ENCODE results near the gene OTULIN.

Gene OTULIN

GRCh38 chr5:14664270-14665100 lies at the start of gene OTULIN:
TSS of gene OTULIN (plus strand) at chr5:14664718. CDS start at chr5:14664826, 108 bp downstream.
- peak within 1 kb of the TSS; percentile 97 for H3K27ac ChIP-seq
- peak; percentile 48 for DNase-seq (ENCODE audit: low read depth, low spot score)

GRCh38 chr5:14615365-14615764 lies 49.2 kb upstream of the OTULIN start:
- no peak for DNase-seq (ENCODE audit: low read depth, low spot score)
- no peak overlapping the region for H3K27ac ChIP-seq

DNA sequence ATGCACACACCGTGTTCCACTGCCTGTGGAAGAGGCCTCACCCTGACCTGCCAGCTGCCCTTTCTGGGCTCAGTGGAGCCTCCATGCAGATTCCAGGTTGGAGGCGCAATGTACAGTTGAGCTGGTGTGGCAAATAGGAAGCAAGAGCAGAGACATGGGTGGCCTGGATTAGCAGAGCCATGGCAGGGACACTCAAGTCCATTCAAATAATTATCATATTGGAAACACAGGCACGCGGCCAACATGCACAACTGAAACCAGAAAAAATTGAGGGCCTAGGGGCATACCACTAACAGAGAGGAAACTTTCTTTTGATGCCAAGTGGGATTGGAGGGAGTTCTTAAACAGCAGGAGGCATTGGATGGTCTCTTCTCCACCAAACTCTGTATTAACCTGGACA lies 47.1 kb upstream of the OTULIN start:
- no peak overlapping the region for H3K27ac ChIP-seq
- no peak for DNase-seq (ENCODE audit: low read depth, low spot score)

DNA sequence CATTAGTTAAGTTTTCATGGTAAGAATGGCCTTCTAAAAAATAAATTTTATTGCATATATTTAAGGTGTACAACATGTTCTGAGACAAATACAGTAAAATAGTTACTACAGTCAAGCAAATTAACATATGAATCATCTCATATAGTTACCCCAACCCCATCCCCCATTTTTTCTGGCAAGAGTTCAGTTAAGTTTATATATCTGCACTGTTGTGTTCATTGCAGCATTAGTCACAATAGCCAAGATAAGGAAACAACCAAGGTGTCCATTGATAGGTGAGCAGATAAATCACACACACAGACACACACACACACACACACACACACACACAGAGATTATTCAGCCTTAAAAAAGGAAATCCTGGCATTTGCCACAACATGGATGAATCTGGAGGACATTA lies 37.2 kb upstream of the OTULIN start:
- DNase-seq (ENCODE audit: low read depth, low spot score) = no peak
- no peak overlapping the region for H3K27ac ChIP-seq

GRCh38 chr5:14628346-14628745 lies 36.2 kb upstream of the OTULIN start:
- no peak overlapping the region for H3K27ac ChIP-seq
- no peak for DNase-seq (ENCODE audit: low read depth, low spot score)

DNA sequence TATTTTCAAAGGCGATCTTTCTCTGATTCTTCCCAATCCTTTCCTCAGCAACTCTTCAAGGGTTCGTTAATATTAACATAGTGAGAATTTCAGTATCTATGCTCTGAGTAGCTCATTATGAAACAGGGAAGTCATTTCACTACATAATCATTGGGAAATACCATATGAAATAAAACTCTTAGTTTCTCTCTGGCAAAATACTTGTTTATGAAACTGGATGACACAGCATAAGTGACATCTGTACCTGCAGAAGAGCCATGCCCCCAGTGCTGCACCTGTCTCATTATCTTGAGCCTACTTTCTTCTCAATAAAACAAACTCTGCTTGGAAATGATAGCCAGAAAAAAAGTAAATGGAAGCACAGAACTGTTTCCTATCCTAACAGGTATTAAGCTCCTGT lies 33.8 kb upstream of the OTULIN start:
- no peak for DNase-seq (ENCODE audit: low read depth, low spot score)
- no peak overlapping the region for H3K27ac ChIP-seq

DNA sequence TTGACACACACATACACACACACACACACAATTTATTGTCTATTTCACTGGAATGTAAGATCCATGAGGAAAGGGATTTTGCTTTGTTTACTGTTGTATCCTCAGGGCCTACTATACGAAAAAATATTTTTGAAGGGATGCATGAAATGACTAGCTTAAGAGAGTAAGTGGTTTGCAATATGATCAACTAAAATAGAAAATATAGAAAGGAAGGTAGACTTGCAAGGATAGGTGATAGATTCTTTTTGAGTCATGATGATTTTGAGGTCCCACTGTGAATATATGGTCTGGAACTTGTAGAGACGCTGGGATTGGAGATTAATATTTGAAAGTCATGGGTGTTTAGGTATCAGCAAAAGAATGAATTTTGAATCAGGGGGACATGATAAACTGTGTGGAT lies 28.9 kb upstream of the OTULIN start:
- DNase-seq (ENCODE audit: low read depth, low spot score) = no peak
- H3K27ac ChIP-seq = no peak overlapping the region

DNA sequence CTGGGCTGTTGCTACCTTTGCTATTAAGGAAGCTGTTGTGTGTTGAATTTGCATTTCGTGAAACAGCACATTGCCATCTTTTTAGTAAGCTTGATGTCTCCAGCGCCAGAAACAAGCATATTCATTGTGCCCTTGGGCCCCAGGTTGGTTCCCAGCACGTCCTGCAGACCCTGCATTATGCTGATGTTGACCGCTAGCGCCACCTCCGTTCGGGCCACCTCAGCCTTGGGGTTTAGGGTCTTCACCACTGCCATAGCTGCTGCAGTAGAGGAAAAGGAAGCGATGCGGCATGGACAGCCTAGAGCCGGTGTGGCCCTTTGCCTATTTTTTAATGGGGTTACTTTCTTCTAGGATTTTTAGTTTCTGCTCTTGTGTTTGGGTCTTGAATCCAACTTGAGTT lies 23.8 kb upstream of the OTULIN start:
- H3K27ac ChIP-seq = no peak overlapping the region
- DNase-seq (ENCODE audit: low read depth, low spot score) = no peak

- DNase-seq (ENCODE audit: low read depth, low spot score) = no peak
- H3K27ac ChIP-seq = no peak overlapping the region
Measured at GRCh38 chr5:14644623-14645237, 19.8 kb upstream of the OTULIN start.

- no peak for DNase-seq (ENCODE audit: low read depth, low spot score)
- no peak overlapping the region for H3K27ac ChIP-seq
Measured at GRCh38 chr5:14650052-14650451, 14.5 kb upstream of the OTULIN start.

DNA sequence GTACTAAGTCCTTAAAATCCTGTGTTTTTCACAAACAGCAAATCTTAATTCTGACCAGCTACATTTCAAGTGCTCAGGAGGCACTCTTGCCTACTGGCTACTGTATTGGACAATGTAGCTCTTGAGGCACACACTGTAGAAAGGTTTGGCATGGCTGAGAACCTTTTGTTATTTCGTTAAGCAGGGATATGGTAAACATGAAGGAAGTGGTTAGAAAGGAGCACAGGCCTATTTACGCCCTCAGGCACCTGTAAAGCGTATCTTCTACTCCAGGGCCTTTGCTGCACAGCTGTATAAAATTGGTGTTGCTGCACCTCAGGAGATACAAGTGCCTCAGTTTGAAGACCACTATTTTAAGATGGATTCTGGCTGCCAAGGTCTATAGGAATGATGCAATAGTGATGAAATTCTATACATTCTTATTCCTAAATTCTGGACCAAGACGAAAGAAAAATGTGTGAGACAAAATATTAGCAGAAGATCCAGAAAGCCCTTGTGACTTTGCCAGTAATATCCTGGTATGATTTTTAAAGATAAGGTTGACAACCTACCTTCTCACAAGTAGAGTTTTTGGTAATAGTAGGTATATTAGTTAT lies 9.3 kb upstream of the OTULIN start:
- no peak overlapping the region for H3K27ac ChIP-seq
- no peak for DNase-seq (ENCODE audit: low read depth, low spot score)

DNA sequence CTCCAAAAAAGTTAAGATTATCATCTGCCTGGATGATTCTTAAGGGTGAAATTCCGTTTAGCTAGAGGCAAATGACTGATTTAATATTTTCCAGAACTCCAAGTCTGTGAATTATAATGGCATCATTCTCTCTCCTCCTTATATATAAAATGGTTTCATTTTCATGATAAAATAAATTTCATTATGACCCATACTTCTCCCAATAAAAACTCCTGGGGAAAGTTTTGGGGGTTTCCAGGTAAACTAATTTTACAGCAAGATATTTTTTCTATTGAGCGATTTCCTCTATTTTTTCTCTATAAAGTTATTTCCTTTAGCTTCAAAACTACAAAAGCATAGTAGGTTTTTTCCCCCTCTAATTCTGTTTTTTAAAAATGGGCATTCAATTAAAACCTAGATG lies 7.6 kb upstream of the OTULIN start:
- DNase-seq (ENCODE audit: low read depth, low spot score) = no peak
- H3K27ac ChIP-seq = no peak overlapping the region

GRCh38 chr5:14659821-14660607 lies 4.5 kb upstream of the OTULIN start:
- DNase-seq (ENCODE audit: low read depth, low spot score) = peak; percentile 95

GRCh38 chr5:14660833-14661232 lies 3.7 kb upstream of the OTULIN start:
- peak overlapping the region; percentile 97 for H3K27ac ChIP-seq
- no peak for DNase-seq (ENCODE audit: low read depth, low spot score)

More at GRCh38 chr5:14659821-14660607, 4.5 kb upstream of the OTULIN start:
- peak overlapping the region; percentile 97 for H3K27ac ChIP-seq

GRCh38 chr5:14662721-14663260 lies 1.7 kb upstream of the OTULIN start:
- peak overlapping the region; percentile 97 for H3K27ac ChIP-seq
- no peak for DNase-seq (ENCODE audit: low read depth, low spot score)

DNA sequence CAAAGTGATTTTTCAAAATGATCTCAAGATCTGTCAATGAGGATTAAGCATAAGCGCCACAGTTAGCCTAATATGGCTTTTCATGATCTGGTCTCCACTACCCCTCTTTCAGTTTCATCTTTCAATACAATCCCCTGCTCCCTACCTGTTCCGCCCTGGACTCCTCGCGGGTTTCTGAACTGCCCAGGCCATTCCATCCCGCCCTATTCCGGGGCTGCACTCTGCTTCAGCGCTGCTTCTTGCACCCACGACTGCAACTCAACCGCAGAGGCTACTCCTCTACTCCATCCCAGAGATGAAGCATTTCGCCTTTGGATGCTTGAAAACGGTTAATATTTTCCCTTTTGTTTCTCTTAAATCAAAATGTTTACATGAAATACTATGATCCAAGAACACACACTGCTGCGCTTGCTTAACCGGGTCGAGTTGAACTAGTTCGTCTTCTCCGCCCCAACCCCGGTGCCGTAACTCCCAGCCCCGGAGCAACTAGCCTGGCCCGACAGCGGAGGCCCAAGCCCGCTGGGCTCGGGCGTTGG lies 716 bp upstream of the OTULIN start:
- H3K27ac ChIP-seq = peak overlapping the region; percentile 97
- no peak for DNase-seq (ENCODE audit: low read depth, low spot score)

DNA sequence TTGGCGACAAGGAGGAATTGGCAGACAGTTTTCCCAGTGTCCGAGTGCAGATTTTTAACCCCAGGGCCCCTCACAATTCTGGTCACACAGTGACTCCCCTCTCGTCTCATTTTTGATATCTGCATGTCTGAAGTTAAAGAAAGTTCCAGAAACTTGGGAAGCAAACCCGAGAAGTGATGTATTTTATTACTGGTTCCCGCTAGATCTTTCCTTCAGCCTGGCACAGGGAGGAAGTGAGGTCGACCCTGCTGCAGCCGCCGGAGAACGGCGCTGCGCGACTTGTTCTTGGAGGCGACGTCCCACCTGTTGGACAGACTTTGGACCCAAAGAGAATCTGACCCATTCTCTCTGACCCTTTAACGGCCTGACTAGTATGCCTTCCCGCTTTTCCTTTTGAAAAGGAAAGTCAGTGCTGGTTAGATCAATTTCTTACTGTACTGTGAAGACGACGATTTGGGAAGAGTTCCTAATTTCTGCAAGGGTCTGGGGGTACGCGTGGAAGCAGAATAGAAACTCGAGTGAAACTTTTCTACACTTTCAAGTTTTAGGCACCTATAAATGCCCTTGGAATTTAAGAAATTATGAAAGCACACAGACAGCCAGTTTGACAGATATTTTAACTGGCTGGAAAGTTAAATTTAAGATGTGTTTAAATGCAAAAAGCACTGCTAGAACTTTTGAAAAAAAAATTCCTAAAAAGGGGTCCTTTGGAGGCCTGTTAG lies 744 bp downstream of the OTULIN start:
- DNase-seq (ENCODE audit: low read depth, low spot score) = no peak

DNA sequence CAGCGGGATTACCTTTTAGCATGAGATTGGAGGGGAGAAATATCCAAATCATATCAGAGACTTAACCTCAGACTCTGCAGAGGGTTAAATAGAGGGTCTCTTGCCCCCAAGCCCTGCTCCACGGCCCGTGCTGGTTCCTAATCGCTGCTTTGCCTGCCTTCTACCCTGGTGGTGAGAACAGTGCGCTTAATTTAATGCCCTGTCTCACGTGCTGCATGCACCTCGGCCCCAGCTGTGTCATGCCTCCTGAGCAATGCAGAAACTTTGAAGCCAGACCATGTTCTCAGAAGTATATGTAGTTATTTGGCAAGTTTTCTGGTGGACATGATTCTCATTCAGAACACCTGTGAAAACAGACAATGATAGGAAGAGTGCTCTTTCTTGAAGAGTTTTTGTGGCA lies 1.4 kb downstream of the OTULIN start:
- DNase-seq (ENCODE audit: low read depth, low spot score) = no peak
- H3K27ac ChIP-seq = no peak overlapping the region

More for the DNA sequence above, 744 bp downstream of the OTULIN start:
- H3K27ac ChIP-seq = peak overlapping the region; percentile 97

- no peak overlapping the region for H3K27ac ChIP-seq
- DNase-seq (ENCODE audit: low read depth, low spot score) = no peak
Measured at GRCh38 chr5:14666357-14666756, 1.8 kb downstream of the OTULIN start.
